Esophagus muscularis mucosa (tissue), 4 donors: ENCODE results near the gene CD47. TPM values are rescaled to one million over a fixed set of nuclear protein-coding genes. Genes with fewer than 3 reads are reported as not detected.

Source experiments
- DNase-seq: peaks from one replicate; pipeline ENCODE4 v3.0.0-alpha.2; 2017; ENCODE audit errors: extremely low spot score
- H3K27ac ChIP-seq, 4 donors: fragments of 200-600 bp; sonication (generic); replicated peaks in 1 of 4; 1 replicate in 3 of 4; 2 replicates in 1 of 4; pipeline ENCODE4 v1.5.1; 2016 to 2019; ENCODE audit warnings: mild to moderate bottlenecking in 1 of 4
- H3K27me3 ChIP-seq, 4 donors: fragments of 200-600 bp; sonication (generic); one replicate each; pipeline versions ENCODE4 v1.5.1 to v1.6.0; 2016 to 2019
- H3K36me3 ChIP-seq, 4 donors: fragments of 200-600 bp; sonication (generic); one replicate each; pipeline ENCODE4 v1.5.1; 2016 to 2019
- H3K4me1 ChIP-seq, 4 donors: fragments of 200-600 bp; sonication (generic); one replicate each; pipeline ENCODE4 v1.5.1; 2016 to 2019
- H3K4me3 ChIP-seq, 4 donors: fragments of 200-600 bp; sonication (generic); 1 replicate in 2 of 4; 2 replicates in 2 of 4; pipeline ENCODE4 v1.5.1; 2016 to 2019; ENCODE audit warnings: mild to moderate bottlenecking in 4 of 4, moderate library complexity in 1 of 4
- H3K9me3 ChIP-seq, 4 donors: fragments of 200-600 bp; sonication (generic); 1 replicate in 3 of 4; 2 replicates in 1 of 4; pipeline ENCODE4 v1.5.1; 2016 to 2019
- EP300 ChIP-seq: sonication (generic); formaldehyde crosslinking; IDR thresholded peaks from one replicate; pipeline ENCODE4 v1.6.1; 2017; ENCODE audit warnings: antibody characterized with exemption
- POLR2A ChIP-seq: fragments of 450-650 bp; IDR thresholded peaks from one replicate; pipeline ENCODE4 v1.6.1; 2017; ENCODE audit warnings: antibody characterized with exemption, moderate library complexity, mild to moderate bottlenecking, low read depth
- POLR2AphosphoS5 ChIP-seq, 2 donors: sonication (generic); formaldehyde crosslinking; IDR thresholded peaks; one replicate each; pipeline ENCODE4 v1.6.1; 2017; ENCODE audit warnings: antibody characterized with exemption in 2 of 2
- WGBS: methylation state at CpG from one replicate; pipeline ENCODE4 v1.1.5; 2018; 5-methylcytosine and 5-hydroxymethylcytosine counted together
- intact Hi-C: fragments of 100-400 bp; cut with DNase I; formaldehyde crosslinking; loops from one replicate; pipeline ENCODE4 v1.15.1; 2023
- total RNA-seq, 4 donors: library from RNA; depleted of rRNA; stranded (reverse); fragments of >200 nt; gene quantifications; one replicate each; pipeline versions ENCODE4 v1.1.0 to v1.2.1, GENCODE V29; 2016
- TF ChIP-seq, protein P1 (sequence below), 3 experiments: fragments of 200-600 bp in 2 of 3; fragments of 450-650 bp in 1 of 3; sonication (generic) in 2 of 3; IDR thresholded peaks; one replicate each; pipeline ENCODE4 v1.5.1; 2017 to 2019; ENCODE audit warnings: antibody characterized with exemption in 3 of 3, mild to moderate bottlenecking in 2 of 3, moderate library complexity in 1 of 3

Gene CD47
- total RNA-seq, 4 donors from 2014 or later, result 31.6 to 57.7 (median 49.7) TPM

DNA sequence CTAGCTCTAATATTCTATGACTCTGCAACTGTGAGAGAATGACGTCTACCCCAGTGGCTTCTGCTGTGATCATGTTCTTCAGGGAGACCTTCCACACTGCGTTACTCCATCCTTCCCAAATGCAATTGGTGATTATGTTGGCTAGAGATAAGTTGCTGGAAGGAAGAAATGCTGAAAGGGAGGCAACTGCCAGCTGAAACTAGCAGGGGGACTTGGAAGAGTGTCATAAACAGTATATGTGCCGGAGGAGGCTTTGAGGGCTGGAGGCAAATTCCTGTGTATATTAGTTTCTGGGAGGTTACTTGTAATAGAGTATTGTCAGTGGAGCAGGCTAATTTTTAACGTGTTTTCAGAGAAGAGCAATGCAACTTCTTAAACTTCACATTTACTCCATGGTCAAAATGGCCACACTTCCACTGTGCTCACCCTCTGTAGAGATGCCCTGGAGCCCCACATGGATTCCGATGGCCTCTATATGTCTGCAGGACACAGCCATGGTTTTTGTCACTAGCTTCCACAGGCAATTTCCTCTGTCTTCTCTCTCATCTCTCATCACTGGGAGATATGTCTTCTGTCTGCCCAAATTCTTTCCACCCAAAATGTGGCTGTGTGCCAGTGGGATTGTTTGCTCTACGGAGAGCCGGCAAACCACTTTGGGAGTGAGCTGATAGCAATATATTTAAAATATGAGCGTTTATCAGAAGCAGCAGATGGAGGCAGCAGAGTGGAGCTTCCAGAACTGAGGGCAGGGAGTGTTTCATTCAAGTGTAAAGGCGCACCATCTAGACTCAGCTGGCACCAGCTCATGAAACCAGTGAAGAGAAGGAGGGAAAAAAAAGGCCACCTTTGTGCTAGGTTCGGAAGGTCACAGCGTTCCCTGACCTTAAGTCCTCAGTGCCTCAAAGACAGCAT, 13.3 kb upstream of the CD47 start:
- 59% methylated on average over 11 of the region's 11 CpGs for WGBS
- H3K4me3 ChIP-seq, result no peak overlapping the region
- H3K27me3 ChIP-seq, result no peaks in the 10 kb centered on the region
- H3K27ac ChIP-seq, result no peak overlapping the region
- H3K9me3 ChIP-seq, result no peaks in the 10 kb centered on the region
- intact Hi-C loops, result no loop called here
- peaks cover 0 to 10% (median 8%) of the 10 kb centered on the region in 4 donors for H3K4me1 ChIP-seq
- no peak for TF ChIP-seq POLR2A
- TF ChIP-seq EP300, result no peak
- TF ChIP-seq, protein P1, sequence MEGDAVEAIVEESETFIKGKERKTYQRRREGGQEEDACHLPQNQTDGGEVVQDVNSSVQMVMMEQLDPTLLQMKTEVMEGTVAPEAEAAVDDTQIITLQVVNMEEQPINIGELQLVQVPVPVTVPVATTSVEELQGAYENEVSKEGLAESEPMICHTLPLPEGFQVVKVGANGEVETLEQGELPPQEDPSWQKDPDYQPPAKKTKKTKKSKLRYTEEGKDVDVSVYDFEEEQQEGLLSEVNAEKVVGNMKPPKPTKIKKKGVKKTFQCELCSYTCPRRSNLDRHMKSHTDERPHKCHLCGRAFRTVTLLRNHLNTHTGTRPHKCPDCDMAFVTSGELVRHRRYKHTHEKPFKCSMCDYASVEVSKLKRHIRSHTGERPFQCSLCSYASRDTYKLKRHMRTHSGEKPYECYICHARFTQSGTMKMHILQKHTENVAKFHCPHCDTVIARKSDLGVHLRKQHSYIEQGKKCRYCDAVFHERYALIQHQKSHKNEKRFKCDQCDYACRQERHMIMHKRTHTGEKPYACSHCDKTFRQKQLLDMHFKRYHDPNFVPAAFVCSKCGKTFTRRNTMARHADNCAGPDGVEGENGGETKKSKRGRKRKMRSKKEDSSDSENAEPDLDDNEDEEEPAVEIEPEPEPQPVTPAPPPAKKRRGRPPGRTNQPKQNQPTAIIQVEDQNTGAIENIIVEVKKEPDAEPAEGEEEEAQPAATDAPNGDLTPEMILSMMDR (IDR thresholded peaks at IDR 0.05), result no peak
- TF ChIP-seq POLR2AphosphoS5 (IDR thresholded peaks at IDR 0.05), result no peak
- no peak for DNase-seq
- no peaks in the 10 kb centered on the region for H3K36me3 ChIP-seq

DNA sequence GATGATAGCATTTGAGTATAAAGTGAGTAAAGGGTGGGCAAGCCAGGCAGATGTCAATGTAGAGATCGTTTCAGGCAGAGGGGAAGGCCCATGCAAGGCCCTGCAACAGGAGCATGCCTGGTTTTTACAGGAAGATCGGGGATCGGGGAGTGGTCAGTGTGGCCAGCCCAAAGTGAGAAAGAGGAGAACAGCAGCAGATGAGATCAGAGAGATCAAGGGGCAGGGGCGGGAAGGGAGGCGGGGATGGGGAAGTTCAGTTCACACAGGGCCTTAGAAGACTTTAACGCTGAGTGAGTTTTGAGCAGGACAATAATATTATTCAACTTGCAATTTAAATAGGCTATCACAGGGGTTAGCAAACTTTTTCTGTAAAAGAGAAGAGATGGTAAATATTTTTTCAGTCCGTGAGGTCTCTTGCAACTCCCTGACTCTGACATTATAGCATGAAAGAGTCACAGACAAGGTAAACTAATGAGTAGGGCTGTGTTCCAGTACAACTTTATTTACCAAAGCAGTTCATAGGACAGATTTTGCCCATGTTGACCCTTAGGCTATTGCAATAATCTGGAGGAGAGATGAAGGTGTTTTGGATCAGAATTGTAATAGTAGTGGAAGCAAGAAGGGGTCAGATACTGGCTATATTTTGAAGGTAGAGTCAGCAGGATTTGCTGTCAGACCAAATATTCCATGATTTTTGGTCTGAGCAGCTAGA, 12.4 kb upstream of the CD47 start:
- 84% methylated on average over 7 of the region's 7 CpGs for WGBS
- intact Hi-C loops, result no loop called here

DNA sequence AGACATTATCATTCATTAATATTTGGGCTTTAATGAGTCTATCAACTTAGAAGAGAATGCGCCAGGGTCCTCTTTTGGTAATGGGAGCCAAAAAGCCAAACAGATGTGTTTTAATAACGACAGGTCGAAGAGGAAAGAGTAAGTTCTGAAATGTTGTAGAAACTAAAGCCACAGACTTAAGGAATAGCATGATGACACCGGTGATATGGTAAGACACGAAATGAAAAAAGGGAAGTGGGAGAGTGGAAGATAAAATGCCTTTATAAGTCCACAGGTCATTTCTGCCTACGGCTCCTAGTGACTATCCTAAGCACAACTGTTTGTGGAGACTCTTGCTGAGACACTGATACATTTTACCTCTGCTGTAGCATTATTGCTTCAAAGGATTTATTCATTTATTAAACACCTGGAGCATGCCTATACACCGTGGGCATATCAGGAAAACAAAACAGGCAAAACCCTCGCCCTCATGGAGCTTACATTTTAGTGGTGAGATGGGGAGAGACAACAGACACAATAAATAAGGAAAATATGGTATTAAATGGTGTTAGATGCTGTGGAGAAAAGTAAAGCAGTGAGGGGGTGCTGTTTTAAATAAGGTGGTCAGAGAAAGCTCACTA, 11.7 kb upstream of the CD47 start:
- H3K4me1 ChIP-seq, result peaks cover 0 to 10% (median 8%) of the 10 kb centered on the region in 4 donors
- no peak overlapping the region for H3K4me3 ChIP-seq
- no peaks in the 10 kb centered on the region for H3K9me3 ChIP-seq
- no peaks in the 10 kb centered on the region for H3K36me3 ChIP-seq
- H3K27me3 ChIP-seq, result no peaks in the 10 kb centered on the region
- no peak for TF ChIP-seq EP300
- TF ChIP-seq POLR2A, result no peak
- TF ChIP-seq POLR2AphosphoS5 (IDR thresholded peaks at IDR 0.05), result no peak
- TF ChIP-seq, protein P1 (IDR thresholded peaks at IDR 0.05), result no peak
- WGBS, result 85% methylated on average over 8 of the region's 8 CpGs
- H3K27ac ChIP-seq, result no peak overlapping the region
- intact Hi-C loops, result no loop called here
- no peak for DNase-seq

More for the DNA sequence above, 12.4 kb upstream of the CD47 start:
- DNase-seq, result no peak
- Histone ChIP-seq H3K27me3 (no peaks in the 10 kb centered on the region), H3K27ac (no peak overlapping the region), H3K36me3 (no peaks in the 10 kb centered on the region), H3K9me3 (no peaks in the 10 kb centered on the region), H3K4me3 (no peak overlapping the region), H3K4me1 (peaks cover 0 to 10% (median 8%) of the 10 kb centered on the region in 4 donors)
- TF ChIP-seq EP300 (no peak), POLR2A (no peak), POLR2AphosphoS5 (IDR thresholded peaks at IDR 0.05) (no peak)
- TF ChIP-seq, protein P1 (IDR thresholded peaks at IDR 0.05), result no peak

DNA sequence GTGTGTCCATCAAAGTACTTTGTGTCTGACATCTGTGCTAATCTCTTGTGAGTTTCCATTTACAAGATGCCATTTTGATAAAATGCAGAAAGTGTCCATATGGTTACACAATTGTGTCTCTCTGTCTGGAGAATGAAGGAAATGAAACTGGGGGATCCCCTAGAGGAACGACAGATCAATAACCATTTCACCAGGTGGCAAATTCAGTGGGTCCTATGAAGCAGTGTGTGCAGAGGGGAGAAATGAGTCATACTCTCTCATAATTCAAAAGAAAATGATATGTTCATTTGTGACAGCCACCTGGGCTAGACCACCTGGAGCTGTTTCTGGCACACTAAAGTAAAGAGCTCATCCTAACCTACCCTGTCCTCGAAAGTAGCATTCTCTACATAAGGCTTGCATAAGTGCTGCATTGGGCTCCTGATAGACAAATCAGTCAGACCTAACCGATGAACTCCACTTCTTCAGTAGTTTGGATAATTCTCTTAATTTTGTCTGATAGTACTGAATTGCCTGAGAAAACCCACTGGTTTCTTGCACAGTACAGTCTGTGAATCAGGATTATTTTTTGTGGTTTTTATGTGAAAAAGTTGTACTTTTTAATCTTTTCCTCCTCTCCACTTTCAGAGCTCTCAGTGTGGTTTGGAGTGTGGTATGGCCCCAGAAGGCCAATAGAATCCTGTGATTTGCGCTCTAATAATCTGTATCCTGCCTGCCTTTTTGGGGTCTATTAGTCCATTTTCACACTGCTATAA, 10.3 kb upstream of the CD47 start:
- Histone ChIP-seq H3K36me3 (no peaks in the 10 kb centered on the region), H3K9me3 (no peaks in the 10 kb centered on the region), H3K4me3 (no peak overlapping the region), H3K27me3 (no peaks in the 10 kb centered on the region), H3K4me1 (peaks cover 0 to 10% (median 8%) of the 10 kb centered on the region in 4 donors), H3K27ac (no peak overlapping the region)
- TF ChIP-seq EP300 (no peak), POLR2AphosphoS5 (IDR thresholded peaks at IDR 0.05) (no peak), POLR2A (no peak)
- TF ChIP-seq, protein P1 (IDR thresholded peaks at IDR 0.05), result no peak
- 86% methylated on average over 4 of the region's 4 CpGs for WGBS
- intact Hi-C loops, result no loop called here
- DNase-seq, result no peak
